Dendritic cell treated with granulocyte-macrophage colony-stimulating factor and Interleukin-4, amounts not matched to agents 40 ng/mL and 50 ng/mL, for 4 days (primary cell): Measurements from ENCODE around the gene RAP1A.
"Not testable (repeated sequence)": the region's sequence is repeated elsewhere in the genome, so short reads cannot be mapped to it uniquely, and the experiment has no call there.

Source experiments
- H3K27ac Mint-ChIP-seq: one replicate; pipeline ENCODE4 v1.8.0; 2022; ENCODE audit warnings: mild to moderate bottlenecking, mixed read lengths
- H3K27me3 Mint-ChIP-seq: one replicate; pipeline ENCODE4 v1.8.0; 2022; ENCODE audit warnings: mild to moderate bottlenecking, mixed read lengths
- H3K36me3 Mint-ChIP-seq: one replicate; pipeline ENCODE4 v1.8.0; 2022; ENCODE audit warnings: low read depth, mixed read lengths
- H3K4me1 Mint-ChIP-seq: one replicate; pipeline ENCODE4 v1.8.0; 2022; ENCODE audit warnings: low read depth, mixed read lengths
- H3K4me3 Mint-ChIP-seq: one replicate; pipeline ENCODE4 v1.8.0; 2022; ENCODE audit warnings: mild to moderate bottlenecking, moderate library complexity, mixed read lengths
- H3K9me3 Mint-ChIP-seq: one replicate; pipeline ENCODE4 v1.8.0; 2022; ENCODE audit warnings: mixed read lengths
- intact Hi-C: fragments of 100-400 bp; cut with micrococcal nuclease; formaldehyde crosslinking; loops from one replicate; pipeline ENCODE4 v1.15.0; 2022

RAP1A gene

GRCh38 chr1:111628153-111628552 lies 8.6 kb downstream of the RAP1A start:
- H3K4me1 Mint-ChIP-seq: peaks cover 50% of the 10 kb centered on the region
- H3K36me3 Mint-ChIP-seq: peaks cover 38% of the 10 kb centered on the region
- H3K27me3 Mint-ChIP-seq: no peaks in the 10 kb centered on the region
- H3K27ac Mint-ChIP-seq: peak overlapping the region; percentile 55
- H3K9me3 Mint-ChIP-seq: no peaks in the 10 kb centered on the region
- H3K4me3 Mint-ChIP-seq: peak overlapping the region; percentile 7
- intact Hi-C loops: no loop called here

GRCh38 chr1:111629190-111629954 lies 9.8 kb downstream of the RAP1A start:
- peaks cover 31% of the 10 kb centered on the region for H3K36me3 Mint-ChIP-seq
- no peak overlapping the region for H3K4me3 Mint-ChIP-seq
- H3K27ac Mint-ChIP-seq: peak overlapping the region; percentile 55
- no peaks in the 10 kb centered on the region for H3K9me3 Mint-ChIP-seq
- no peaks in the 10 kb centered on the region for H3K27me3 Mint-ChIP-seq
- H3K4me1 Mint-ChIP-seq: peaks cover 45% of the 10 kb centered on the region
- intact Hi-C loops: no loop called here

- Mint-ChIP-seq H3K4me3 (no peak overlapping the region), H3K36me3 (peaks cover 33% of the 10 kb centered on the region), H3K27ac (no peak overlapping the region), H3K4me1 (peaks cover 47% of the 10 kb centered on the region), H3K9me3 (no peaks in the 10 kb centered on the region), H3K27me3 (no peaks in the 10 kb centered on the region)
- intact Hi-C loops: no loop called here
These were observed 11.0 kb downstream of the RAP1A start for GRCh38 chr1:111630567-111630966.

GRCh38 chr1:111631502-111631901 lies 11.9 kb downstream of the RAP1A start:
- intact Hi-C loops: no loop called here
- Mint-ChIP-seq H3K4me3 (no peak overlapping the region), H3K4me1 (peaks cover 53% of the 10 kb centered on the region), H3K36me3 (peaks cover 38% of the 10 kb centered on the region), H3K9me3 (no peaks in the 10 kb centered on the region), H3K27ac (no peak overlapping the region), H3K27me3 (no peaks in the 10 kb centered on the region)

- H3K36me3 Mint-ChIP-seq: peaks cover 39% of the 10 kb centered on the region
- peaks cover 55% of the 10 kb centered on the region for H3K4me1 Mint-ChIP-seq
- H3K9me3 Mint-ChIP-seq, H3K27me3 Mint-ChIP-seq, H3K4me3 Mint-ChIP-seq, intact Hi-C loops: not testable (repeated sequence)
- peak overlapping the region; percentile 43 for H3K27ac Mint-ChIP-seq
These were observed 13.2 kb downstream of the RAP1A start for GRCh38 chr1:111632771-111633170.

- no peak overlapping the region for H3K27ac Mint-ChIP-seq
- H3K9me3 Mint-ChIP-seq: no peaks in the 10 kb centered on the region
- no peak overlapping the region for H3K4me3 Mint-ChIP-seq
- intact Hi-C loops: no loop called here
- peaks cover 55% of the 10 kb centered on the region for H3K4me1 Mint-ChIP-seq
- peaks cover 36% of the 10 kb centered on the region for H3K36me3 Mint-ChIP-seq
- no peaks in the 10 kb centered on the region for H3K27me3 Mint-ChIP-seq
These were observed 14.2 kb downstream of the RAP1A start for GRCh38 chr1:111633736-111634247.

GRCh38 chr1:111635324-111636009 lies 15.9 kb downstream of the RAP1A start:
- Mint-ChIP-seq H3K27me3 (no peaks in the 10 kb centered on the region), H3K27ac (no peak overlapping the region), H3K36me3 (peaks cover 31% of the 10 kb centered on the region), H3K4me3 (no peak overlapping the region), H3K9me3 (no peaks in the 10 kb centered on the region), H3K4me1 (peaks cover 52% of the 10 kb centered on the region)
- intact Hi-C loops: no loop called here

- H3K4me3 Mint-ChIP-seq: no peak overlapping the region
These were observed 18.7 kb downstream of the RAP1A start for GRCh38 chr1:111638320-111638719.

GRCh38 chr1:111639602-111640198 lies 20.1 kb downstream of the RAP1A start:
- intact Hi-C loops: no loop called here

More at GRCh38 chr1:111638320-111638719, 18.7 kb downstream of the RAP1A start:
- H3K9me3 Mint-ChIP-seq: no peaks in the 10 kb centered on the region
- H3K27ac Mint-ChIP-seq: no peak overlapping the region
- peaks cover 33% of the 10 kb centered on the region for H3K4me1 Mint-ChIP-seq
- peaks cover 20% of the 10 kb centered on the region for H3K36me3 Mint-ChIP-seq
- intact Hi-C loops: no loop called here
- no peaks in the 10 kb centered on the region for H3K27me3 Mint-ChIP-seq

GRCh38 chr1:111643097-111643496 lies 23.5 kb downstream of the RAP1A start:
- Mint-ChIP-seq H3K4me3 (no peak overlapping the region), H3K27me3 (no peaks in the 10 kb centered on the region), H3K36me3 (peaks cover 22% of the 10 kb centered on the region), H3K27ac (no peak overlapping the region), H3K9me3 (no peaks in the 10 kb centered on the region), H3K4me1 (peaks cover 48% of the 10 kb centered on the region)
- intact Hi-C loops: no loop called here

More at GRCh38 chr1:111639602-111640198, 20.1 kb downstream of the RAP1A start:
- Mint-ChIP-seq H3K4me3 (no peak overlapping the region), H3K4me1 (peaks cover 39% of the 10 kb centered on the region), H3K36me3 (peaks cover 25% of the 10 kb centered on the region), H3K27ac (no peak overlapping the region), H3K27me3 (no peaks in the 10 kb centered on the region), H3K9me3 (no peaks in the 10 kb centered on the region)

GRCh38 chr1:111643696-111644095 lies 24.1 kb downstream of the RAP1A start:
- H3K4me3 Mint-ChIP-seq: no peak overlapping the region
- intact Hi-C loops: no loop called here
- H3K36me3 Mint-ChIP-seq: peaks cover 23% of the 10 kb centered on the region
- no peak overlapping the region for H3K27ac Mint-ChIP-seq
- H3K4me1 Mint-ChIP-seq: peaks cover 48% of the 10 kb centered on the region
- H3K27me3 Mint-ChIP-seq: no peaks in the 10 kb centered on the region
- no peaks in the 10 kb centered on the region for H3K9me3 Mint-ChIP-seq

- Mint-ChIP-seq H3K9me3 (no peaks in the 10 kb centered on the region), H3K4me3 (no peak overlapping the region), H3K36me3 (peaks cover 31% of the 10 kb centered on the region), H3K4me1 (peaks cover 52% of the 10 kb centered on the region), H3K27ac (no peak overlapping the region), H3K27me3 (no peaks in the 10 kb centered on the region)
- intact Hi-C loops: no loop called here
These were observed 24.9 kb downstream of the RAP1A start for GRCh38 chr1:111644506-111644905.

- intact Hi-C loops: no loop called here
- H3K4me1 Mint-ChIP-seq: peaks cover 61% of the 10 kb centered on the region
- no peaks in the 10 kb centered on the region for H3K27me3 Mint-ChIP-seq
- H3K36me3 Mint-ChIP-seq: peaks cover 38% of the 10 kb centered on the region
- H3K4me3 Mint-ChIP-seq: no peak overlapping the region
- peak overlapping the region; percentile 70 for H3K27ac Mint-ChIP-seq
- H3K9me3 Mint-ChIP-seq: no peaks in the 10 kb centered on the region
These were observed 28.1 kb downstream of the RAP1A start for GRCh38 chr1:111647736-111648135.

GRCh38 chr1:111648806-111649205 lies 29.2 kb downstream of the RAP1A start:
- H3K4me3 Mint-ChIP-seq: no peak overlapping the region
- H3K27ac Mint-ChIP-seq: peak overlapping the region; percentile 70
- intact Hi-C loops: no loop called here
- no peaks in the 10 kb centered on the region for H3K9me3 Mint-ChIP-seq
- H3K4me1 Mint-ChIP-seq: peaks cover 72% of the 10 kb centered on the region
- no peaks in the 10 kb centered on the region for H3K27me3 Mint-ChIP-seq
- H3K36me3 Mint-ChIP-seq: peaks cover 45% of the 10 kb centered on the region
